Stimulated activated effector memory CD8-positive, alpha-beta T cell treated with anti-CD3 and anti-CD28 coated beads, Interleukin-12 subunit alpha, Interleukin-12 subunit beta, amount 100 ng/mL, for 72 hours (primary cell): ENCODE data around the gene RPP25.

Experiments
- ATAC-seq: fragments of 150-1000 bp; cut with Tn5 transposase; 2 replicates; pipeline ENCODE4 v1.10.0; 2021
- DNase-seq, 2 donors: peaks; one replicate each; pipeline ENCODE4 v3.0.0; 2021 to 2022; ENCODE audit warnings: low spot score in 2 of 2
- H3K27ac Mint-ChIP-seq: one replicate; pipeline ENCODE4 v1.8.0; 2022; ENCODE audit warnings: mild to moderate bottlenecking, mixed read lengths
- H3K36me3 Mint-ChIP-seq: one replicate; pipeline ENCODE4 v1.8.0; 2022; ENCODE audit warnings: mild to moderate bottlenecking, mixed read lengths
- H3K4me1 Mint-ChIP-seq: one replicate; pipeline ENCODE4 v1.8.0; 2022; ENCODE audit warnings: mixed read lengths
- H3K4me3 Mint-ChIP-seq: one replicate; pipeline ENCODE4 v1.8.0; 2022; ENCODE audit warnings: mild to moderate bottlenecking, mixed read lengths
- H3K9me3 Mint-ChIP-seq: one replicate; pipeline ENCODE4 v1.8.0; 2022; ENCODE audit warnings: mixed read lengths

Gene RPP25

DNA sequence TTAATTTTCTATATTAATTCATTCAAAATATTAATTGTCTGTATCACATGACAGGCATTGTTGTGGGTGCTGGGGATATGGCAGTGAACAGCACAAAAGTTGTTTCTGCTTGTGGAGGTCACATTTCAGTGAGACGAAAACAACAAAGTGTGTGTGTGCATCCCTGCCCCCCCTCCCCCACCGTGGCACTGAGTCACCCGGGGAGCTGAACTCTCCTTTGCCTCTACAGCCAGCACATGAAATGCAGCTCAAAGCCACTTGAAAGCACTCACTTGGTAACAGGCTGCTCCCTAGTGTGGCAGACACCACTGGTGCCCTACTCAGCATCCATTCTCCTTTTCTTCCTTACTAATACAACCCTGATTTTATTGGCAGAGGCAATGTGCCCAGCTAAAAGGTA lies 21.9 kb upstream of the RPP25 start:
- DNase-seq (no peak), ATAC-seq (peak; percentile 72)
- H3K4me3 Mint-ChIP-seq, result no peak overlapping the region
- no peaks in the 10 kb centered on the region for H3K9me3 Mint-ChIP-seq
- H3K36me3 Mint-ChIP-seq, result no peaks in the 10 kb centered on the region
- peaks cover 12% of the 10 kb centered on the region for H3K4me1 Mint-ChIP-seq
- H3K27ac Mint-ChIP-seq, result no peak overlapping the region

DNA sequence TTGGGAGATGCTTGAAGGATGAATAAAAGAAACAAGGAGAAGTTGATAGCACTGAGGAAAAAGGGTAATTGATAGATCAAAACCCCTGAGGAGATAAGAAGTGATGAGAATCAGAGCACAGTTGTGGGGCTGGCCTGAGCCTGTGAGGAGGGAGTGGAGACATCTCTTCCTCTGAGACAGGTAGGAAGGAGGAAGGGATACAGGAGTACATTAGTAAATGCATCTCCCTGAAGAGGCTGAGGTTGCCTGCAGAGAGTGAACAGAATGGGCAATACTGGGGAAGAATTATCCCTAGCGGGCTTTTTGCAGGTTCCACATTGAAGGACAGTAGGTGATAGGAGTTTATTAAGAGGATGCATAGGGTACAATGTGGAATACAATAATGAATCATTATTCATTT lies 21.5 kb upstream of the RPP25 start:
- Mint-ChIP-seq H3K36me3 (no peaks in the 10 kb centered on the region), H3K27ac (peak overlapping the region; percentile 3), H3K4me3 (peak overlapping the region; percentile 28), H3K4me1 (peaks cover 10% of the 10 kb centered on the region), H3K9me3 (no peaks in the 10 kb centered on the region)
- DNase-seq (no peak), ATAC-seq (no peak)

DNA sequence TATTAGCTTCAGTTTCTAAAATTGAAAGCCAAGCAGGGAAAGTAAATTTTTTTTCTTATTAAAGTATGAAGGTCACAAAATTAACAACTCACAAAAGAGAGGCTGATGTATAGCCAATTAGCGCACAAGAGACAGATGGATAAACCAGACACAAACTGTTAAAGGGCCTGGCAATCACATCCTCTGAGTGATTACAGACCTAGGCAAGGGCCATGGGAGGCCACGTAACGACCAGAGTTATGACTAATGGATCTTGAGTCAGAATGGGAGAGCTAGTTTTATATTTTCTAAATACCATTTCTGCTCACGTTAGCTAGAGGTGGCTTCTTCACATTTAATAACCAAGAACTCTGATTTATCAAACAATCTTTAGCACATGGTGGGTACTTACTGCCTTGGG lies 21.0 kb upstream of the RPP25 start:
- Mint-ChIP-seq H3K36me3 (no peaks in the 10 kb centered on the region), H3K4me1 (peaks cover 10% of the 10 kb centered on the region), H3K27ac (peak overlapping the region; percentile 3), H3K9me3 (no peaks in the 10 kb centered on the region), H3K4me3 (peak overlapping the region; percentile 28)
- ATAC-seq (peak; percentile 100), DNase-seq (no peak)

DNA sequence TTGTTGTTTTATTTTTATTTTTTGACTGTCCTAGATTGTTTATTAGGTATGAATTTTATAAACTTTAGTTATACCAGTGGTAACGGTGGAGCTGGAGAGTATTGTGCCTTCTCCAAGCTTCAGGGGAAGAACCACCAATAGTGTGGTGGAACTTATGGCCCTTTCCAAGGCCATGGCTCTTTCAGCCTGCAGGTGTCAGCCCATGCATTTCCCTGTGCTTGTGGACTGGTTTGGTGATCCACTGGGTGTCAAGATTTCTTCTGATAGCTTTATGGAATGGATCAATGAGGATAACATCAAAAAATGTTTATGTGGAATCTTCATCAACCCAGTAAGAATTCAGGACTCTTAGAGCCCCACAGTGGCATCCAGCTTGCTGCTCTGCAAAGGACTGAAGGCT lies 19.6 kb upstream of the RPP25 start:
- peaks cover 10% of the 10 kb centered on the region for H3K4me1 Mint-ChIP-seq
- H3K4me3 Mint-ChIP-seq, result no peak overlapping the region
- DNase-seq, result no peak
- no peaks in the 10 kb centered on the region for H3K9me3 Mint-ChIP-seq
- no peaks in the 10 kb centered on the region for H3K36me3 Mint-ChIP-seq
- no peak overlapping the region for H3K27ac Mint-ChIP-seq
- no peak for ATAC-seq

DNA sequence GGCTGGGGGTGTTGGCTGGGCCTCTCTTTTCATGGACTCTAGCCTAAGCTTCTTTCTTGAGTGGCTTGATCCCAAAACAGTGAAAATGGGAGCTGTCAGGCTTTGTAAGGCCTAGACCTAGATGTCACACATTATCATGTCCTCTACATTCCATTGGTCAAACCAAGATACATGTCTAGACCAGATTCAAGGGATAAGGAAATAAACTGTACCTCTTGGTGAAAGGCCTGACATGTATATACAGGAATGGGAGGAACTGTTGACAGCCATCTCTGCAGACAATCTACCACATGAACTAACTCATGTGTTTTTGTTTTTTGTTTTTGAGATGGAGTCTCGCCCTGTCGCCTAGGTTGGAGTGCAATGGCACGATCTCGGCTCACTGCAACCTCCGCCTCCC lies 11.1 kb upstream of the RPP25 start:
- Mint-ChIP-seq H3K27ac (no peak overlapping the region), H3K9me3 (no peaks in the 10 kb centered on the region), H3K4me1 (no peaks in the 10 kb centered on the region), H3K36me3 (no peaks in the 10 kb centered on the region), H3K4me3 (no peak overlapping the region)
- no peak for ATAC-seq
- DNase-seq, result no peak

DNA sequence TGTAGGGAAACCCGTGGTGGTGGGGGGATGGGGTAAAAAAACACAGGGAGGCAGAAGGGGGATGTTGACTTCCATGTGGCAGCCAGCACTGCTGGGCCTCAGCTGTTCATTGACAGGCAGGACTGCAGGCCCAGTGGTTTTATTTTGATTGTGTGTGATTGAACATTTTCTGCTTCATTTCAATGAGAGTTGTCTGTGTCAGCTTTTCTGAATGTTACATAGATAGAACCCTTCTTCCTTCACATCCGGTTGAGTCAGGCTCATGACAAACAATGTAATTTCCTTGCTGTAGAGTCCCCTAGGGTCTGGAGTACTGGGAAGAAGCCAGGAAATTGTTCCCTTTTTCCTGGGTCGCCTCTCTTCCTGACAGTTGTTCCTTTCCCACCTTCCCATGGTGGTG lies 8.2 kb upstream of the RPP25 start:
- no peak overlapping the region for H3K4me3 Mint-ChIP-seq

DNA sequence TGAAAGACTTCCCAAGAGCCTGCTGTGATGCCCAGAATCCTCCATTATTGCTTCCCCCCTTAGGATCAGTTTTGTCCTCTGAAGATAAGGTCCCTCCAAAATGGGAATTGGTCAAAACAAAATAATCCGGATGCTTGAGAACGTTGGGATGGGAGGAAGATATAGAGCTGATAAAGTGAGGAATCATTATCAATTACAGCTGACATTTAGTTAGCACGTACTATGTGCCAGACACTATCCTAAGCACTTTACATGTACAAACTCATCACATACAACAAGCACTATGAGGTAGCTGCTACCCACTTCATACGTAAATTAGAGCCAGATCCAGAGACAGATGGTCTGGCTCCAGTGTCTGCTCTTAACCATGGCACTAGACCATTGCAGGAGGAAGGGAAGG lies 6.6 kb upstream of the RPP25 start:
- H3K36me3 Mint-ChIP-seq, result peaks cover 4% of the 10 kb centered on the region
- ATAC-seq, result no peak
- no peak overlapping the region for H3K4me3 Mint-ChIP-seq

More for the DNA sequence above, 8.2 kb upstream of the RPP25 start:
- no peak for DNase-seq
- Mint-ChIP-seq H3K4me1 (peaks cover 15% of the 10 kb centered on the region), H3K9me3 (no peaks in the 10 kb centered on the region), H3K27ac (no peak overlapping the region), H3K36me3 (peaks cover 4% of the 10 kb centered on the region)
- no peak for ATAC-seq

DNA sequence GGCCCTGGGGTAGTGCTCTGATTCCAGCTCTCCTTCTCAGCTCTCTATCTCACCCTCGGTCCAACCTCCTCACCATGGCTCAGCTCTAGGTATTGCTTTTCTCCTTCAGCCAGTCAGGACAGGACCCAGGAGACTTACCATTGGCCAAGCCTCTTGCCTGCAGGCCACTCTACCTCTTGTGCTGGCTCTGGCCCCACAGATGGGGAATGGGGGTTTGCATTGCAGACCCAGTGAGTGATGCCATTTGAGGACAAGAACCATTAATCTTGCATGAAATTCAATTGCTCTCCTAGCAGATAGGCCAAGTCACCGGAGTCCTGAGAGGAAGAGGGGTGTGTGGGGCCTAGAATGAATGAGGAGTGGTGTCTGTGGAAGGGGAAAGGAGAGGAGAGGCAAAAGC lies 6.1 kb upstream of the RPP25 start:
- DNase-seq (no peak), ATAC-seq (no peak)
- H3K4me1 Mint-ChIP-seq, result peaks cover 33% of the 10 kb centered on the region
- peaks cover 4% of the 10 kb centered on the region for H3K36me3 Mint-ChIP-seq
- no peaks in the 10 kb centered on the region for H3K9me3 Mint-ChIP-seq
- no peak overlapping the region for H3K4me3 Mint-ChIP-seq
- H3K27ac Mint-ChIP-seq, result peak overlapping the region; percentile 23

More for the DNA sequence above, 6.6 kb upstream of the RPP25 start:
- no peaks in the 10 kb centered on the region for H3K9me3 Mint-ChIP-seq
- DNase-seq, result no peak
- peaks cover 28% of the 10 kb centered on the region for H3K4me1 Mint-ChIP-seq
- no peak overlapping the region for H3K27ac Mint-ChIP-seq

DNA sequence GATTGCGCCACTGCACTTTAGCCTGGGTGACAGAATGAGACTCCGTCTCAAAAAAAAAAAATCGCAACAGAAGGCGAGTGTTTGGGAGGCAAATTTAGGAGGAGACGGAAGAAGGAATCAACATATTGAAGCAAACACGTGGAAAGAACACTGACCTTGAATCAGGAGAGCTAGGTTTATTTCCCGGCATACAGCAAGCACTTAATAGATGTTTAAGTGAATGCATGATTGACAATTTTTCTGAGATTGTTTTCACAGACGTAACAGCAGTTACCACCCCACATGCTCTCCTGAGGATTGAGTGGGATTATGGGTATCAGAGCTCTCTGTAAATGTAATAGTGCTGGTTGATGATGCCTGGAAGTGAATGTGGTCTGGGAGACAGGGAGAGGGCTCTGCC lies 5.6 kb upstream of the RPP25 start:
- no peaks in the 10 kb centered on the region for H3K9me3 Mint-ChIP-seq
- H3K27ac Mint-ChIP-seq, result peak overlapping the region; percentile 23
- peaks cover 37% of the 10 kb centered on the region for H3K4me1 Mint-ChIP-seq
- no peak for DNase-seq
- no peak overlapping the region for H3K4me3 Mint-ChIP-seq
- no peak for ATAC-seq
- H3K36me3 Mint-ChIP-seq, result peaks cover 4% of the 10 kb centered on the region

DNA sequence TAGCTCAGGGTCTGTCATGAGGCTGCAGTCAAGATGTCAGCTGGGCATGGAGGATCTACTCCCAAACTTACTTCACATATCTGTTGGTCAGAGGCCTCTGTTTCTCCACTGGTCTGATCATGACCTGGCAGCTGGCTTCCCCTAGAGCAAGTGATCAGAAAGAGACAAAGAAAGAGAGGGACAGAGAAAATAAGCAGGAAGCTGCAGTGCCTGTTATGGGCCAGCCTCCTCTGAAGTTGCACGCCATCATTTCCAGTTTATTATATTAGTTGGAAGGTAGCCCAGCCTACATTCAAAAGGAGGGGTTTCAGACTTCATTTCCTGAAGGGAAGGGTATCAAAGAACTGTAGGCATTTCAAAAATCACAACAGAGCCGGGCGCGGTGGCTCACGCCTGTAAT lies 5.0 kb upstream of the RPP25 start:
- DNase-seq, result no peak
- H3K4me3 Mint-ChIP-seq, result no peak overlapping the region
- H3K9me3 Mint-ChIP-seq, result no peaks in the 10 kb centered on the region
- H3K4me1 Mint-ChIP-seq, result peaks cover 37% of the 10 kb centered on the region
- peaks cover 4% of the 10 kb centered on the region for H3K36me3 Mint-ChIP-seq
- no peak for ATAC-seq
- peak overlapping the region; percentile 55 for H3K27ac Mint-ChIP-seq

DNA sequence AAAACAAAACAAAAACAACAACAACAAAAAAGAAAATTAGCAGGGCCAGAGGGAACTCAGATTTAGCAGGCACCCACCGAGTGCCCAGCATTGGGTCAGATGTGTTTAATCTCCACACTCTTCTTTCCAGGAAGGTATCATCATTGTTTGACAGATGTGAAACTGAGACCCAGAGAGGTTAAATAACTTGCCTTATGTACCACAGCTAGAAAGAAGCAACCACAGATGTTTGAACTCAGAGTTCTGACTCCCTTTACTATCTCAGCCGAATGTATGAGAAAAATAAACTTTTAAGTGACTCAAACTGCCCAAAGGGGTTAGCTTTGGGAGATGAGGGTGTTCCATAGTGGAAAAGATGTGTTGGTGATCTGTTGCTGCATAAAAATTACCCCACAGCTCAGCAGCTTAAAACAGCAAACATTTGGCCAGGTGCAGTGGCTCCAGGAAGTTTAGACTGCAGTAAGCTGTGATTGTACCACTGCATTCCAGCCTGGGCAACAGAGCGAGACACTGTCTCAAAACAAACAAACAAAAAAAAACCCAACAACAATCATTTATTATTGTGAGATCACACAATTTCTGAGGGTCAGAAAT lies 4.5 kb upstream of the RPP25 start:
- no peaks in the 10 kb centered on the region for H3K9me3 Mint-ChIP-seq
- ATAC-seq (peak; percentile 69), DNase-seq (no peak)
- H3K27ac Mint-ChIP-seq, result peak overlapping the region; percentile 55
- H3K4me3 Mint-ChIP-seq, result no peak overlapping the region
- peaks cover 37% of the 10 kb centered on the region for H3K4me1 Mint-ChIP-seq
- H3K36me3 Mint-ChIP-seq, result peaks cover 4% of the 10 kb centered on the region

DNA sequence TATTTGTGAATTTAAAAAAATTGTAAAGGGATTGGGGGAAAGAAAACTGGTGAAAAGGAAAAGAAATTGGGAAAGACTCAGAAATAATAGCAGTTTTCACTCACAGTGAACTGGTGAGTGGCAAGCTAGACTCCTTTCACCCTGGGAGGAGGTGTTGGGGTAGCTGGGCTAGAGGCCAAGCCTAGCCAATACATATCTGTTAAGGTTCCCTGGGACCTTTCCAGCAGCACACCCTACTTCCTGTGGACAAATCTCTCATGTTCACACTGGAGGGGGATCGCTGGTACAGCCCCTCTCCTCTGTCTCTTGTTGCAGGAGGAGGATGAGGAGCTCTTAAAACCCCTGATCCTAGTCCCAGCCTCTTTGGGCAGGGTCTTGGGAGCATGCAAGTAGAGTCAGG lies 3.7 kb upstream of the RPP25 start:
- H3K9me3 Mint-ChIP-seq, result no peaks in the 10 kb centered on the region
- peaks cover 42% of the 10 kb centered on the region for H3K4me1 Mint-ChIP-seq
- ATAC-seq (no peak), DNase-seq (no peak)
- no peak overlapping the region for H3K4me3 Mint-ChIP-seq
- peaks cover 4% of the 10 kb centered on the region for H3K36me3 Mint-ChIP-seq
- H3K27ac Mint-ChIP-seq, result peak overlapping the region; percentile 55

DNA sequence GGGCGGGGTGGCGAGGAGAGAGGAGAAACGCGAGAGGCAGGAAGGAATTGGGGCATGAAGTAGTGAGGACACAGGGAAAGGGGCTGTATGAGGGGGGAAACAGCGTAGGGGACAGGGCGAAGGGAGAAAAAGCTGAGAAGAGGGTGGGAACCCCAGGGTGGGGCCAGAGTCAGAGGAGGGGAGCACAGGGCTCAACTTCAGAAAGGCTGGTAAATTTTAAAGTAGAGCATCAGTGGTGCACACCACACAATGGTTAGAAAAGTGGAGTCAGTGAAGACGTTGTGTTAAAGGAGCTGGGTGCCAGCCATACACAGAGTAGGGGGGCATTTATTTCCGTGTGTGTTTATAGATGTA lies 3.0 kb upstream of the RPP25 start:
- Mint-ChIP-seq H3K36me3 (peaks cover 4% of the 10 kb centered on the region), H3K9me3 (no peaks in the 10 kb centered on the region), H3K4me3 (peak overlapping the region; percentile 61), H3K27ac (no peak overlapping the region), H3K4me1 (peaks cover 42% of the 10 kb centered on the region)
- DNase-seq (no peak), ATAC-seq (no peak)

DNA sequence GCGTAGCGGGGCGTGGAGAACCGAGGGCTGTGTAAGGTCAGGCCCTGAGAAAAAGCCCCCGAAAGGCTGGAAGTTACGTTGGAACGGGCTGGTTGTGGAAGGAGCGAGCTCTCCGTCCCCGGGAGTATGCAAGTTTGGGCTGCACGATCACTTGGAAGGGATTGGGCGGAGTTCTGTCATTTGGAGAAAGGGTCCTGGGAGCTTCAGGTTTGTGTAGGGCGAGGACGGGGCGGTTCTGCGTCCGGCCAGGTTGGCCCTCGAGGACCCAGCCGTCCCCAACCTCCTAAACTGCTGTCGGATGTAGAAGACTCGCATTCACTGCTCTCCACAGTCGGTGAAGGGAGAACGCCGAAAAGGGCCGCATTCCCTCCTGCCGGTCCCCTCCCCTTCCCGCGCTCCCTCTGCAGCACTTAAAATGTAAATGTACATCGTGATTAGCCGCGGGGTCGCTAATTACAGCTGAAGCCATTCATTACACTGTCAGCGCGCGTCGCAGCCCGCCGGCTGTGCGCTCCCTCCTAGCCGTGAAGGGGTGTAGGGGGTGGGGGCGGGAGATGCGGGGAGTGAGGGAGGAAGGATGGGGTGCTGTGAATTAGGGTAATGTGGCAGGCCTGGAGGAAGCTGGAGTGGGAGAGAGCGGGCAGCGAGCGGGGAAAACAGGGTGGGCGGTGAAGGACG lies 2.5 kb upstream of the RPP25 start:
- Mint-ChIP-seq H3K4me1 (peaks cover 42% of the 10 kb centered on the region), H3K4me3 (peak overlapping the region; percentile 61), H3K9me3 (no peaks in the 10 kb centered on the region), H3K27ac (no peak overlapping the region), H3K36me3 (peaks cover 4% of the 10 kb centered on the region)
- ATAC-seq (no peak), DNase-seq (no peak)

DNA sequence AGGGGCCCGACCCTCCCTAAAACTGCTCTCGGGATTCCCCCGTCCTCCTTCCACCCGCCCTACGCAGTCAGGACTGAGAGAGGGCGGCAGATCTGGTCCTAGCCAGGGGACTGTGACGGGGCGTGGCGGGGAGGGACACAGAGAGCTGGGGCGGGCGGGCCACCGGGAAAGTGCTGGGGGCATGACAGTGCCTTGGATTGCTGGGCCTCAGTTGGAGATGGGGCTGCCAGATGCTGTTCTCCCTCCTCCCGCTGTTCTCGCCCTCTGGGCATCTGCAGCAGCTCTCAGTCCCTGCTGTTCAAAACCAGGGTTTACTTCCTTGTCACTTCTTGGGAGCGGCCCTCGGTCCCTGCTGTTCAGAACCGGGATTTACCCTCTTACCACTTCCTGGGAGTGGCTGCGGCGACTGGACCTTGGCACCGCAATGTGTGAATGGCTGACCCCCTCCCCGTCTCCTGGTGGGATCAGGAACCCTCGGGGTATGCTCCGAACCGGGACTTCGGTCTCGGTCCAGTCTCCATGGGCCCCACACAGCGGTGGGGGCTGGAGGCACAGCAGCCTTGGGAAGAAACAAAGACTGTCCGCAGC lies 1.8 kb upstream of the RPP25 start:
- no peak for DNase-seq
- H3K36me3 Mint-ChIP-seq, result peaks cover 4% of the 10 kb centered on the region
- no peak for ATAC-seq
- no peak overlapping the region for H3K27ac Mint-ChIP-seq
- H3K4me1 Mint-ChIP-seq, result peaks cover 42% of the 10 kb centered on the region
- peak overlapping the region; percentile 61 for H3K4me3 Mint-ChIP-seq
- no peaks in the 10 kb centered on the region for H3K9me3 Mint-ChIP-seq

DNA sequence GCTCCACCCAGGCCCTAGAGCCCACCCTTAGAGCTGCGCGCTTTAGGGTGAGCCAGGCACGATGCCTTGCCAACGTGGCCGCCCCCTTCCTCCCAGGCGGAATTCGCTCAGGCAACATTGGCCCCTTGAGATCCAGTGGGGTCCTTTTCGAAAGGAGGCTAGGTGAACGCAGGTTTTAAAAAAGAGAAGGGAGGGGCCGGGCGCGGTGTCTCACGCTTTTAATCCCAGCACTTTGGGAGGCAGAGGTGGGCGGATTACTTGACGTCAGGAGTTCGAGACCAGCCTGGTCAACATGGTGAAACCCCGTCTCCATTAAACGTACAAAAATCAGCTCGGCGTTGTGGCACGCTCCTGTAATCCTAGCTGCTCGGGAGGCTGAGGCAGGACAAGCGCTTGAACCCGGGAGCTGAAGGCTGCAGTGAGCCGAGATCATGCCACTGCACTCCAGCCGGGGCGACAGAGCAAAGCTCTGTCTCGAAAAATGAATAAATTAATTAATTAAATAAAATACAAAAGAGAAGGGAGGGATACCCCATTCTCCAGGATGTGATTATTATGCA lies 984 bp upstream of the RPP25 start:
- no peaks in the 10 kb centered on the region for H3K9me3 Mint-ChIP-seq
- ATAC-seq (no peak), DNase-seq (no peak)
- H3K36me3 Mint-ChIP-seq, result peaks cover 4% of the 10 kb centered on the region
- peak overlapping the region; percentile 61 for H3K4me3 Mint-ChIP-seq
- H3K4me1 Mint-ChIP-seq, result peaks cover 42% of the 10 kb centered on the region
- H3K27ac Mint-ChIP-seq, result no peak overlapping the region
